ENCODE data around the gene FAM131B. TPM values are rescaled to one million over a fixed set of nuclear protein-coding genes. Genes with fewer than 3 reads are reported as not detected.

The FAM131B gene
- total RNA-seq, 2 experiments from 2014 or later: 2.7 to 2.9 TPM

DNA sequence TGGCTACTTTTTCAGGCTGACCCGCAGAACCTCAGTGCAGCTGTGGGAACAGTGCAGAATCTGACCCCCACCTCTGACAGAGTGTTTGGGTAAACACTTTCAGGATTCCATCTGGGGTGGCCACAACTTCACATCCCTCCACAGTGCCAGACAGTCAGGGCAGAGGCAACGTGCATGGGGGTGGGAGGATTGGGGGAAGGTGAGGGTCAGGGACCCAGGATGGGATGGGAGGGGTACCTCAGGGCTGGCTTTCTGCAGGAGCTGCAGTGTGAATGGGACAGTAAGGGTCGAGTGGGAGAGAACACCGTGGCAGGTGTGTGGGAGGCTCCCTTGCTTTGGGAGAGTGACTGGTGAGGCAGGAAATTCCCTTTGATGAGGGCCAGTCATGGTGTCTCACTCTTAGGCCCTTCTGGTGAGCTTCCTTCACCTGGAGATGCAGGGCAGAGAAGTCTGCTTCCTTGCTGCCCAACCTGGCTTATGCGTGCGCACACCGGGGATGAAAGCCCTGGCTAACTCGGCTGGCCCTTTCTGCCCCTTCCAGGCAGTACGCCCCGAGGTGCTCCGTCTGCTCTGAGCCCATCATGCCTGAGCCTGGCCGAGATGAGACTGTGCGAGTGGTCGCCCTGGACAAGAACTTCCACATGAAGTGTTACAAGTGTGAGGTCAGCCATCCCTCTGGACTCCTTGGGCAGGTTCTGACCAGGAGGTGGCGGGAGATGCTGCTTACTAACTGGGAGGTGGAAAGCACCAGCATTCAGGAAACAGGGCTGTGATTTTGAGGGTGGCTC is 27.0 kb upstream of the FAM131B start:
- H3K4me3 Mint-ChIP-seq: no peak overlapping the region
- peaks cover 21% of the 10 kb centered on the region for H3K36me3 Mint-ChIP-seq (ENCODE audit: low read depth)
- intact Hi-C loops (cut with micrococcal nuclease): no loop called here
- H3K4me1 Mint-ChIP-seq (ENCODE audit: low read depth): peaks cover 13% of the 10 kb centered on the region
- TF ChIP-seq, protein P1, sequence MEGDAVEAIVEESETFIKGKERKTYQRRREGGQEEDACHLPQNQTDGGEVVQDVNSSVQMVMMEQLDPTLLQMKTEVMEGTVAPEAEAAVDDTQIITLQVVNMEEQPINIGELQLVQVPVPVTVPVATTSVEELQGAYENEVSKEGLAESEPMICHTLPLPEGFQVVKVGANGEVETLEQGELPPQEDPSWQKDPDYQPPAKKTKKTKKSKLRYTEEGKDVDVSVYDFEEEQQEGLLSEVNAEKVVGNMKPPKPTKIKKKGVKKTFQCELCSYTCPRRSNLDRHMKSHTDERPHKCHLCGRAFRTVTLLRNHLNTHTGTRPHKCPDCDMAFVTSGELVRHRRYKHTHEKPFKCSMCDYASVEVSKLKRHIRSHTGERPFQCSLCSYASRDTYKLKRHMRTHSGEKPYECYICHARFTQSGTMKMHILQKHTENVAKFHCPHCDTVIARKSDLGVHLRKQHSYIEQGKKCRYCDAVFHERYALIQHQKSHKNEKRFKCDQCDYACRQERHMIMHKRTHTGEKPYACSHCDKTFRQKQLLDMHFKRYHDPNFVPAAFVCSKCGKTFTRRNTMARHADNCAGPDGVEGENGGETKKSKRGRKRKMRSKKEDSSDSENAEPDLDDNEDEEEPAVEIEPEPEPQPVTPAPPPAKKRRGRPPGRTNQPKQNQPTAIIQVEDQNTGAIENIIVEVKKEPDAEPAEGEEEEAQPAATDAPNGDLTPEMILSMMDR (IDR thresholded peaks at IDR 0.05): no peak
- ATAC-seq (no peak), DNase-seq (no peak)
- H3K27me3 Mint-ChIP-seq: no peaks in the 10 kb centered on the region
- ChIA-PET CTCF (interaction anchor here (1.2 to 3.7 kb wide), 4 partner anchors 10 to 148 kb away, joined by 3 to 10 read pairs (median 8); partner anchors contain the start of gene EPHA1), POLR2A (interaction anchor here (0.8 to 1.4 kb wide), 4 partner anchors 8 to 127 kb away, joined by 3 read pairs; partner anchors contain the start of genes EPHA1 and GSTK1)
- H3K27ac Mint-ChIP-seq: peak overlapping the region; percentile 71
- no peaks in the 10 kb centered on the region for H3K9me3 Mint-ChIP-seq

- intact Hi-C loops (cut with micrococcal nuclease): no loop called here
- H3K4me1 Mint-ChIP-seq (ENCODE audit: low read depth): peaks cover 11% of the 10 kb centered on the region
- ATAC-seq (no peak), DNase-seq (no peak)
- no peaks in the 10 kb centered on the region for H3K9me3 Mint-ChIP-seq
- H3K27me3 Mint-ChIP-seq: no peaks in the 10 kb centered on the region
- ChIA-PET POLR2A (interaction anchor here (0.8 to 1.4 kb wide), 4 partner anchors 9 to 126 kb away, joined by 3 to 5 read pairs (median 3); partner anchors contain the start of gene GSTK1), CTCF (interaction anchor here (0.7 to 2.0 kb wide), 6 partner anchors 9 to 28 kb away, joined by 3 to 10 read pairs (median 4); no protein-coding TSS in a partner anchor)
- no peak overlapping the region for H3K4me3 Mint-ChIP-seq
- no peak overlapping the region for H3K27ac Mint-ChIP-seq
- TF ChIP-seq, protein P1 (IDR thresholded peaks at IDR 0.05): no peak
- H3K36me3 Mint-ChIP-seq (ENCODE audit: low read depth): peaks cover 21% of the 10 kb centered on the region
Measured at GRCh38 chr7:143388491-143389101, 26.1 kb upstream of the FAM131B start.

GRCh38 chr7:143388051-143388450 is 25.5 kb upstream of the FAM131B start:
- peak overlapping the region; percentile 13 for H3K27ac Mint-ChIP-seq
- CTCF ChIA-PET: interaction anchor here (0.7 to 2.0 kb wide), 6 partner anchors 8 to 28 kb away, joined by 3 to 10 read pairs (median 4); no protein-coding TSS in a partner anchor
- no peaks in the 10 kb centered on the region for H3K27me3 Mint-ChIP-seq
- intact Hi-C loops (cut with micrococcal nuclease): no loop called here
- no peak for DNase-seq
- no peak for ATAC-seq
- TF ChIP-seq, protein P1 (IDR thresholded peaks at IDR 0.05): no peak
- H3K4me1 Mint-ChIP-seq (ENCODE audit: low read depth): peaks cover 11% of the 10 kb centered on the region
- H3K36me3 Mint-ChIP-seq (ENCODE audit: low read depth): peaks cover 21% of the 10 kb centered on the region
- POLR2A ChIA-PET: interaction anchor here (0.6 to 1.4 kb wide), 4 partner anchors 9 to 675 kb away, joined by 3 to 5 read pairs (median 3); no protein-coding TSS in a partner anchor
- H3K9me3 Mint-ChIP-seq: no peaks in the 10 kb centered on the region
- H3K4me3 Mint-ChIP-seq: no peak overlapping the region

DNA sequence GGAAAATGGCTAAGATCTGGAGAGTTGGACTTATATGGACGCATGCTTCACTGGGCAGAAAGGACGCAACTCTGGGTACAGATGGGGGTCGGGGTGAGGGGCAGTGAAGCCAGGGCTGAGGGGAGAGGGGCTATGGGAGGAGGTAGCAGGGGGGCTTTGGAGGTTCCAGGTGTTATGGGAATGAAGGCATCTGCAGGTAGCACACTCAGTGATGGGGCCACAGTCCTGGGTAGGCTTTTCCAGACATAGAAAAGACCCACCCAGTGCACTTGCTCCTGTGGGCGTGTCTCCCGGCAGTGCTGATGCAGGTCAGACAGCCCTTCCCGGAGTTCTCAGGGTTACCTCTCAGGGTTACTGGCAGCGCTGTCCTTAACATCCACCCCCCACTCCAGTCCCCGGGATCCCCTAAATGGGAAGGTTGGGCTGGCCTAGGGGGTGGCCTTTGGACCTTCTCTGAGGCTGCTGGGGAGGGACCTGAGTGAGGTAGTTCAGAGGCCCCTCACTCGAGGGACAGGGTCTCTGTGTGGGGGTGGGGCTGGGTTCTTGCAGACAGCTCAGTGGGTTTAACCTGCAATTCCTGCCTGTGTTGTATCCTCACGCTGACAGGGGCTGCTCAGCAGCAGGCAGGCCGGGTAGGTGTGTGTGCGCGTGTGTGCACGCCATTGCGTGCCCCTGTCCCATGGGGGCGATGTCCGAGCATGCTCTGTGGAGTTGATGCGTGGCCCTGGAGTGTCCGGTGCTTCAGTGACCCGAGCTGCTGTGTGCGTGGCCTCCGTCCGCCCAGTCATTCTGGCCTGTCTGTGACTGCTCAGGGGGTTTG is 24.9 kb upstream of the FAM131B start:
- intact Hi-C loops (cut with micrococcal nuclease): no loop called here
- H3K27ac Mint-ChIP-seq: peak overlapping the region; percentile 13
- peaks cover 21% of the 10 kb centered on the region for H3K36me3 Mint-ChIP-seq (ENCODE audit: low read depth)
- ChIA-PET POLR2A (interaction anchor here (0.6 to 1.3 kb wide), 4 partner anchors 11 to 674 kb away, joined by 3 to 5 read pairs (median 3); no protein-coding TSS in a partner anchor), CTCF (interaction anchor here (1.3 to 1.5 kb wide), 3 partner anchors 7 to 13 kb away, joined by 3 to 7 read pairs (median 5); no protein-coding TSS in a partner anchor)
- TF ChIP-seq, protein P1 (IDR thresholded peaks at IDR 0.05): no peak
- no peak overlapping the region for H3K4me3 Mint-ChIP-seq
- no peak for ATAC-seq
- H3K4me1 Mint-ChIP-seq (ENCODE audit: low read depth): peaks cover 11% of the 10 kb centered on the region
- no peak for DNase-seq
- H3K9me3 Mint-ChIP-seq: no peaks in the 10 kb centered on the region
- H3K27me3 Mint-ChIP-seq: no peaks in the 10 kb centered on the region

All from activated CD8-positive, alpha-beta T cell treated with anti-CD3 and anti-CD28 coated beads for 36 hours (primary cell).